Right lobe of liver (tissue), 4 donors: ENCODE data around the gene SH3D21.

Experiments
- POLR2A ChIP-seq: fragments of 450-650 bp; IDR thresholded peaks from one replicate; pipeline ENCODE4 v1.6.1; 2017; ENCODE audit warnings: antibody characterized with exemption, mild to moderate bottlenecking
- TF ChIP-seq, protein P1 (sequence below), 4 donors: fragments of 200-600 bp in 3 of 4; fragments of 450-650 bp in 1 of 4; IDR thresholded peaks; one replicate each; pipeline versions ENCODE4 v1.5.1 to v1.8.0; 2016 to 2022; ENCODE audit warnings: antibody characterized with exemption in 4 of 4, mild to moderate bottlenecking in 2 of 4
- donor health status: DM: no; HTN: no; CAD: no.
- donor health status: DM: no; HTN: no; CAD: no.
- donor health status: DM: no; HTN: yes; CAD: no.

DNA sequence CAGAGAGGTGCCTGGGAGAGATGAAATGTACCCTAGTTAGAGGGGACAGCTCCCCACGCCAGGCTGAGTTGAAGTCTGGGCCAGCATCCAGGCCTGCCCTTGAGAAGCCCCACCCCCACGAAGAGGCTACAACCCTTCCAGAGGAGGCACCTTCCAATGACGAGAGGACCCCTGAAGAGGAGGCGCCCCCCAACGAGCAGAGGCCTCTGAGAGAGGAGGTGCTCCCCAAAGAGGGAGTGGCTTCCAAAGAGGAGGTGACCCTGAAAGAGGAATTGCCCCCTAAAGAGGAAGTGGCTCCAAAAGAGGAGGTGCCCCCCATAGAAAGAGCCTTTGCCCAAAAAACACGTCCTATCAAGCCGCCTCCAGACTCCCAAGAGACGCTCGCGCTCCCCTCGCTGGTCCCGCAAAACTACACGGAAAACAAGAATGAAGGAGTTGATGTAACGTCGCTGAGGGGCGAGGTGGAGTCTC lies 14.2 kb downstream of the SH3D21 start:
- TF ChIP-seq POLR2A: no peak
- TF ChIP-seq, protein P1, sequence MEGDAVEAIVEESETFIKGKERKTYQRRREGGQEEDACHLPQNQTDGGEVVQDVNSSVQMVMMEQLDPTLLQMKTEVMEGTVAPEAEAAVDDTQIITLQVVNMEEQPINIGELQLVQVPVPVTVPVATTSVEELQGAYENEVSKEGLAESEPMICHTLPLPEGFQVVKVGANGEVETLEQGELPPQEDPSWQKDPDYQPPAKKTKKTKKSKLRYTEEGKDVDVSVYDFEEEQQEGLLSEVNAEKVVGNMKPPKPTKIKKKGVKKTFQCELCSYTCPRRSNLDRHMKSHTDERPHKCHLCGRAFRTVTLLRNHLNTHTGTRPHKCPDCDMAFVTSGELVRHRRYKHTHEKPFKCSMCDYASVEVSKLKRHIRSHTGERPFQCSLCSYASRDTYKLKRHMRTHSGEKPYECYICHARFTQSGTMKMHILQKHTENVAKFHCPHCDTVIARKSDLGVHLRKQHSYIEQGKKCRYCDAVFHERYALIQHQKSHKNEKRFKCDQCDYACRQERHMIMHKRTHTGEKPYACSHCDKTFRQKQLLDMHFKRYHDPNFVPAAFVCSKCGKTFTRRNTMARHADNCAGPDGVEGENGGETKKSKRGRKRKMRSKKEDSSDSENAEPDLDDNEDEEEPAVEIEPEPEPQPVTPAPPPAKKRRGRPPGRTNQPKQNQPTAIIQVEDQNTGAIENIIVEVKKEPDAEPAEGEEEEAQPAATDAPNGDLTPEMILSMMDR (IDR thresholded peaks at IDR 0.05): no peak
